Neural cell (in vitro differentiated cells): Measurements from ENCODE around the gene OSBPL5. TPM values are rescaled to one million over a fixed set of nuclear protein-coding genes. Genes with fewer than 3 reads are reported as not detected.

Experiments used
- H2AFZ ChIP-seq: fragments of 200-600, 300-800 bp; sonication (generic), shearing (Covaris generic); 2 replicates; pipeline ENCODE4 v1.6.0; 2014; ENCODE audit warnings: low read depth, mild to moderate bottlenecking, antibody characterized with exemption, low read length, moderate library complexity
- H3F3A ChIP-seq: fragments of 200-600 bp; shearing (Covaris generic); 2 replicates; pipeline ENCODE4 v1.6.1; 2016; ENCODE audit warnings: mild to moderate bottlenecking, moderate library complexity, mixed read lengths, antibody characterized with exemption, low read length; ENCODE audit not compliant: insufficient read depth, poor library complexity, severe bottlenecking
- H3K27ac ChIP-seq: fragments of 200-600, 300-800 bp; sonication (generic), shearing (Covaris generic); 2 replicates; pipeline ENCODE4 v1.5.1; 2014; ENCODE audit warnings: mild to moderate bottlenecking, low read length, moderate library complexity
- H3K27me3 ChIP-seq: fragments of 300-800, 200-600 bp; sonication (generic), shearing (Covaris generic); 2 replicates; pipeline ENCODE4 v1.6.0; 2014; ENCODE audit warnings: mild to moderate bottlenecking, low read depth, low read length, moderate library complexity; ENCODE audit not compliant: insufficient read depth
- H3K36me3 ChIP-seq: fragments of 300-800, 200-600 bp; sonication (generic), shearing (Covaris generic); 2 replicates; pipeline ENCODE4 v1.5.1; 2014; ENCODE audit warnings: mild to moderate bottlenecking, antibody characterized with exemption, low read length, moderate library complexity; ENCODE audit not compliant: insufficient read depth
- H3K4me2 ChIP-seq: fragments of 300-800, 200-600 bp; sonication (generic), shearing (Covaris generic); 2 replicates; pipeline ENCODE4 v1.6.0; 2014; ENCODE audit warnings: mild to moderate bottlenecking, low read length
- H3K4me3 ChIP-seq: fragments of 300-800, 200-600 bp; sonication (generic), shearing (Covaris generic); 2 replicates; pipeline ENCODE4 v1.5.1; 2014; ENCODE audit warnings: mild to moderate bottlenecking, low read length, moderate library complexity
- H3K79me2 ChIP-seq: fragments of 200-600 bp; shearing (Covaris generic); replicated peaks from 2 replicates; pipeline ENCODE4 v1.6.0; 2014; ENCODE audit warnings: mild to moderate bottlenecking, low read length, moderate library complexity; ENCODE audit not compliant: insufficient read depth
- H3K9ac ChIP-seq: fragments of 300-800, 200-600 bp; sonication (generic), shearing (Covaris generic); 2 replicates; pipeline ENCODE4 v1.6.1; 2016; ENCODE audit warnings: mild to moderate bottlenecking, low read length, mixed read lengths
- H3K9me2 ChIP-seq: fragments of 200-600 bp; shearing (Covaris generic); 2 replicates; pipeline ENCODE4 v1.6.1; 2016; ENCODE audit warnings: mild to moderate bottlenecking, low read length, mixed read lengths; ENCODE audit not compliant: insufficient read depth
- H3K9me3 ChIP-seq: fragments of 200-600, 300-800 bp; sonication (generic), shearing (Covaris generic); 2 replicates; pipeline ENCODE4 v1.6.1; 2016; ENCODE audit warnings: mild to moderate bottlenecking, mixed run types, low read length, moderate library complexity, mixed read lengths
- H4K20me1 ChIP-seq: fragments of 200-600 bp; shearing (Covaris generic); 2 replicates; pipeline ENCODE4 v1.6.1; 2016; ENCODE audit warnings: mild to moderate bottlenecking, mixed run types; ENCODE audit not compliant: insufficient read depth
- CTCF ChIP-seq: fragments of 450-650 bp; IDR thresholded peaks from 2 replicates; pipeline ENCODE4 v1.5.1; 2014; ENCODE audit warnings: antibody characterized with exemption, mild to moderate bottlenecking, moderate library complexity; ENCODE audit not compliant: poor library complexity, severe bottlenecking
- EP300 ChIP-seq: fragments of 450-650 bp; conservative IDR thresholded peaks from 2 replicates; pipeline ENCODE4 v1.6.1; 2014; ENCODE audit warnings: antibody characterized with exemption, mild to moderate bottlenecking, moderate library complexity; ENCODE audit not compliant: poor library complexity, severe bottlenecking
- EZH2 ChIP-seq: fragments of 200-600, 300-800 bp; shearing (Covaris generic), sonication (generic); IDR thresholded peaks from 2 replicates; pipeline ENCODE4 v1.6.1; 2014; ENCODE audit warnings: antibody characterized with exemption, low read length, borderline replicate concordance, mild to moderate bottlenecking; ENCODE audit not compliant: insufficient read depth, poor library complexity, severe bottlenecking
- MXI1 ChIP-seq: fragments of 450-650 bp; conservative IDR thresholded peaks from 2 replicates; pipeline ENCODE4 v1.6.1; 2014; ENCODE audit warnings: antibody characterized with exemption, mild to moderate bottlenecking; ENCODE audit not compliant: poor library complexity, severe bottlenecking
- POLR2AphosphoS5 ChIP-seq: IDR thresholded peaks from 2 replicates; pipeline ENCODE4 v1.6.1; 2012
- RAD21 ChIP-seq: fragments of 450-650 bp; conservative IDR thresholded peaks from 2 replicates; pipeline ENCODE4 v1.6.1; 2014; ENCODE audit warnings: antibody characterized with exemption, mild to moderate bottlenecking, moderate library complexity
- SMC3 ChIP-seq: fragments of 450-650 bp; conservative IDR thresholded peaks from 2 replicates; pipeline ENCODE4 v1.6.1; 2014; ENCODE audit warnings: antibody characterized with exemption, mild to moderate bottlenecking, moderate library complexity; ENCODE audit not compliant: poor library complexity
- TAF1 ChIP-seq: IDR thresholded peaks from 2 replicates; pipeline ENCODE4 v1.6.1; 2012; ENCODE audit warnings: low read depth
- polyA plus RNA-seq: library from polyadenylated mRNA; depleted of rRNA; stranded (reverse); fragments of >200 nt; gene quantifications from 2 replicates; pipeline ENCODE4 v1.2.3, GENCODE V29; 2014
- TF ChIP-seq, protein P1 (sequence below): IDR thresholded peaks from 2 replicates; pipeline ENCODE4 v1.6.1; 2012; ENCODE audit warnings: borderline replicate concordance

The OSBPL5 gene
- polyA plus RNA-seq, 1 donor from 2014 or later, result 49.1 TPM

- no peaks in the 10 kb centered on the region for H4K20me1 ChIP-seq
- no peak overlapping the region for H3K9ac ChIP-seq
- H3K9me2 ChIP-seq, result no peaks in the 10 kb centered on the region
- no peak overlapping the region for H3K27ac ChIP-seq
- H3K9me3 ChIP-seq, result no peaks in the 10 kb centered on the region
- no peak overlapping the region for H3K4me3 ChIP-seq
- H3K4me2 ChIP-seq, result no peak overlapping the region
- H3K79me2 ChIP-seq, result no peaks in the 10 kb centered on the region
- no peaks in the 10 kb centered on the region for H3K27me3 ChIP-seq
- no peak for TF ChIP-seq SMC3
- TF ChIP-seq EP300, result no peak
- no peak for TF ChIP-seq MXI1
- TF ChIP-seq EZH2, result no peak
- TF ChIP-seq, protein P1, sequence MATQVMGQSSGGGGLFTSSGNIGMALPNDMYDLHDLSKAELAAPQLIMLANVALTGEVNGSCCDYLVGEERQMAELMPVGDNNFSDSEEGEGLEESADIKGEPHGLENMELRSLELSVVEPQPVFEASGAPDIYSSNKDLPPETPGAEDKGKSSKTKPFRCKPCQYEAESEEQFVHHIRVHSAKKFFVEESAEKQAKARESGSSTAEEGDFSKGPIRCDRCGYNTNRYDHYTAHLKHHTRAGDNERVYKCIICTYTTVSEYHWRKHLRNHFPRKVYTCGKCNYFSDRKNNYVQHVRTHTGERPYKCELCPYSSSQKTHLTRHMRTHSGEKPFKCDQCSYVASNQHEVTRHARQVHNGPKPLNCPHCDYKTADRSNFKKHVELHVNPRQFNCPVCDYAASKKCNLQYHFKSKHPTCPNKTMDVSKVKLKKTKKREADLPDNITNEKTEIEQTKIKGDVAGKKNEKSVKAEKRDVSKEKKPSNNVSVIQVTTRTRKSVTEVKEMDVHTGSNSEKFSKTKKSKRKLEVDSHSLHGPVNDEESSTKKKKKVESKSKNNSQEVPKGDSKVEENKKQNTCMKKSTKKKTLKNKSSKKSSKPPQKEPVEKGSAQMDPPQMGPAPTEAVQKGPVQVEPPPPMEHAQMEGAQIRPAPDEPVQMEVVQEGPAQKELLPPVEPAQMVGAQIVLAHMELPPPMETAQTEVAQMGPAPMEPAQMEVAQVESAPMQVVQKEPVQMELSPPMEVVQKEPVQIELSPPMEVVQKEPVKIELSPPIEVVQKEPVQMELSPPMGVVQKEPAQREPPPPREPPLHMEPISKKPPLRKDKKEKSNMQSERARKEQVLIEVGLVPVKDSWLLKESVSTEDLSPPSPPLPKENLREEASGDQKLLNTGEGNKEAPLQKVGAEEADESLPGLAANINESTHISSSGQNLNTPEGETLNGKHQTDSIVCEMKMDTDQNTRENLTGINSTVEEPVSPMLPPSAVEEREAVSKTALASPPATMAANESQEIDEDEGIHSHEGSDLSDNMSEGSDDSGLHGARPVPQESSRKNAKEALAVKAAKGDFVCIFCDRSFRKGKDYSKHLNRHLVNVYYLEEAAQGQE, result no peak
- TF ChIP-seq RAD21, result no peak
- no peak for TF ChIP-seq TAF1
- no peak for TF ChIP-seq CTCF
- no peaks in the 10 kb centered on the region for H3K36me3 ChIP-seq
- H3F3A ChIP-seq, result no peaks in the 10 kb centered on the region
- no peak overlapping the region for H2AFZ ChIP-seq
These were observed 24.2 kb upstream of the OSBPL5 start for GRCh38 chr11:3189196-3189843.

- no peaks in the 10 kb centered on the region for H3K9me2 ChIP-seq
- H2AFZ ChIP-seq, result no peak overlapping the region
- H3K9ac ChIP-seq, result no peak overlapping the region
- H3K36me3 ChIP-seq, result no peaks in the 10 kb centered on the region
- no peaks in the 10 kb centered on the region for H3K79me2 ChIP-seq
- no peaks in the 10 kb centered on the region for H4K20me1 ChIP-seq
- no peak overlapping the region for H3K4me3 ChIP-seq
- H3K4me2 ChIP-seq, result no peak overlapping the region
- H3K27ac ChIP-seq, result no peak overlapping the region
- no peaks in the 10 kb centered on the region for H3F3A ChIP-seq
- TF ChIP-seq EP300, result no peak
- TF ChIP-seq POLR2AphosphoS5, result no peak
- no peak for TF ChIP-seq SMC3
- no peak for TF ChIP-seq CTCF
- TF ChIP-seq, protein P1, result no peak
- no peak for TF ChIP-seq TAF1
- TF ChIP-seq MXI1, result no peak
- no peak for TF ChIP-seq EZH2
- TF ChIP-seq RAD21, result no peak
- no peaks in the 10 kb centered on the region for H3K27me3 ChIP-seq
- H3K9me3 ChIP-seq, result no peaks in the 10 kb centered on the region
These were observed 23.5 kb upstream of the OSBPL5 start for GRCh38 chr11:3188496-3189195.
